ENCODE measurements around the gene SLCO4A1.

GRCh38 chr20:62631336-62632308 is 10.7 kb upstream of the SLCO4A1 start:
- no peak for TF ChIP-seq POLR2AphosphoS5 (IDR thresholded peaks at IDR 0.05; ENCODE audit: low read depth, low read length)
- no peak for TF ChIP-seq TAF1 (IDR thresholded peaks at IDR 0.05; ENCODE audit: borderline replicate concordance, insufficient read depth, low read length)
- TF ChIP-seq REST (IDR thresholded peaks at IDR 0.05; ENCODE audit: insufficient read depth in 1 of 2, low read depth in 2 of 2, low read length in 2 of 2), result no peak
